ENCODE data around the gene ACSL6.

DNA sequence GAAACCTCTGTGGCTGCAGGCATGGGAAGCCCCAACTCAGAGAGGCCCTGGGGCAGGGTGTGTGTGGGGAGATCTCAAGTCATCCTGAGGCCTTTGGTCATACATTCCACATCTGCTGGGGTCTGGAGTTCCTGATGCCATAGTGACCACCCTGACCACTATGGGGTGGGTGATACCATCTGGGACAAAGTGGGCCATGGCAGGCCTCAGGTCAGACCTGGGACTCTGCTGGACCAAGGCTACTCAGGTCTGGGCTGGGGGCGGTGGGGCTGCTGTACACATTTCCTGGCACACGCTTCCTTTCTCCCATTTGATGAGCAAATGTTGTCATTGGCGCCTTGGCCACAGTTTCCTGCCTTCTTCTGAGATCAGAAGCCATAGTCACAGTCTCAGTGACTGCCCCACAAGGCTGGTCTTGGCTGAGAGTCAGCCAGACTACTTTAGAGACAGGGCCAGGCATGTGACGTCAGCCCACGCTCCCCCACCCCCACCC is 15.1 kb upstream of the ACSL6 start:
- TF ChIP-seq, protein P1, sequence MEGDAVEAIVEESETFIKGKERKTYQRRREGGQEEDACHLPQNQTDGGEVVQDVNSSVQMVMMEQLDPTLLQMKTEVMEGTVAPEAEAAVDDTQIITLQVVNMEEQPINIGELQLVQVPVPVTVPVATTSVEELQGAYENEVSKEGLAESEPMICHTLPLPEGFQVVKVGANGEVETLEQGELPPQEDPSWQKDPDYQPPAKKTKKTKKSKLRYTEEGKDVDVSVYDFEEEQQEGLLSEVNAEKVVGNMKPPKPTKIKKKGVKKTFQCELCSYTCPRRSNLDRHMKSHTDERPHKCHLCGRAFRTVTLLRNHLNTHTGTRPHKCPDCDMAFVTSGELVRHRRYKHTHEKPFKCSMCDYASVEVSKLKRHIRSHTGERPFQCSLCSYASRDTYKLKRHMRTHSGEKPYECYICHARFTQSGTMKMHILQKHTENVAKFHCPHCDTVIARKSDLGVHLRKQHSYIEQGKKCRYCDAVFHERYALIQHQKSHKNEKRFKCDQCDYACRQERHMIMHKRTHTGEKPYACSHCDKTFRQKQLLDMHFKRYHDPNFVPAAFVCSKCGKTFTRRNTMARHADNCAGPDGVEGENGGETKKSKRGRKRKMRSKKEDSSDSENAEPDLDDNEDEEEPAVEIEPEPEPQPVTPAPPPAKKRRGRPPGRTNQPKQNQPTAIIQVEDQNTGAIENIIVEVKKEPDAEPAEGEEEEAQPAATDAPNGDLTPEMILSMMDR (IDR thresholded peaks at IDR 0.05) = no peak
- TF ChIP-seq RFX5 (IDR thresholded peaks at IDR 0.05) (no peak), RCOR1 (IDR thresholded peaks at IDR 0.05; ENCODE audit: low read depth, low read length) (no peak), JUNB (IDR thresholded peaks at IDR 0.05) (no peak)
